Epithelial cell of prostate (primary cell): ENCODE data around the gene PLA2G4C.

Source experiments
- DNase-seq: peaks from one replicate; pipeline ENCODE4 v3.0.0-alpha.2; 2011; ENCODE audit warnings: low read depth, low spot score
- H3K27ac ChIP-seq: fragments of 450-650 bp; 2 replicates; pipeline ENCODE4 v1.5.1; 2017; ENCODE audit warnings: mild to moderate bottlenecking

PLA2G4C gene, protein sequence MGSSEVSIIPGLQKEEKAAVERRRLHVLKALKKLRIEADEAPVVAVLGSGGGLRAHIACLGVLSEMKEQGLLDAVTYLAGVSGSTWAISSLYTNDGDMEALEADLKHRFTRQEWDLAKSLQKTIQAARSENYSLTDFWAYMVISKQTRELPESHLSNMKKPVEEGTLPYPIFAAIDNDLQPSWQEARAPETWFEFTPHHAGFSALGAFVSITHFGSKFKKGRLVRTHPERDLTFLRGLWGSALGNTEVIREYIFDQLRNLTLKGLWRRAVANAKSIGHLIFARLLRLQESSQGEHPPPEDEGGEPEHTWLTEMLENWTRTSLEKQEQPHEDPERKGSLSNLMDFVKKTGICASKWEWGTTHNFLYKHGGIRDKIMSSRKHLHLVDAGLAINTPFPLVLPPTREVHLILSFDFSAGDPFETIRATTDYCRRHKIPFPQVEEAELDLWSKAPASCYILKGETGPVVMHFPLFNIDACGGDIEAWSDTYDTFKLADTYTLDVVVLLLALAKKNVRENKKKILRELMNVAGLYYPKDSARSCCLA

DNA sequence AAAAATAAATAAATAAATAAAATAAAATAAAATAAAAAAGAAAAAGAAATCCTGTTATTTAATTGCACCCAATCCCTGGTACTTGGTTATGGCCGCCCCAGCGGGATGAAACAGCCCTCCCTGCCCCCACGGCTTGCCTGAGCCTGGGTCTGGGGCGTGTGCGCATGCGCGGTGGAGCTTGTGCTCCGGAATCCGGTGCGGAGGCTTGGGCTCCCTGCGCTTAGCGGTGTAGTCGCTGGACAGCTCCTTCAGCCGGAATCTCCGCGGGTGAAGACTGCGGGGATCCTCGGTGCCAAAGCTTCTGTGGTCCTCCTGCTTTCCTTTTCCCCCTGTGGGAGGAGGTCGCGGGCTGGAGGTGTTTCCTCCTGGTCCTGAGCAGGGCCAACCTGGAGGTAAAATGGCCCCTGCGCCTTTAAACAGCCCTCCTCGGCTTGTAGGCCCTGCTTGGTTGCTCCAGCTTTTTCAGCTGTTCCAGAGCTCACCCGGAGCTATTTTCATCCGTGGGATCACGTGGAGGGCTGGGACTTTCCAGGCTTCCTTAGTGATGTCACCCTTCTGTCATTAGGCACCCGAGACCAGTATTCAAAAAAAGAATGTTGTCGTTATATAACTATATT is at the start of gene PLA2G4C:
TSS of gene PLA2G4C (minus strand) at position 468 of the 617 bp plus-strand sequence. CDS start 4,288 bp downstream, outside the sequence.
- H3K27ac ChIP-seq, result peak within 1 kb of the TSS; percentile 82
- peak; percentile 33 for DNase-seq

GRCh38 chr19:48158210-48158790 is 47.7 kb upstream of the PLA2G4C start:
- no peak overlapping the region for H3K27ac ChIP-seq
- no peak for DNase-seq

- no peak overlapping the region for H3K27ac ChIP-seq
- DNase-seq, result no peak
Observed at GRCh38 chr19:48154003-48154402, 43.4 kb upstream of the PLA2G4C start.

GRCh38 chr19:48152551-48152950 is 41.9 kb upstream of the PLA2G4C start:
- H3K27ac ChIP-seq, result no peak overlapping the region
- DNase-seq, result no peak

GRCh38 chr19:48149430-48149829 is 38.8 kb upstream of the PLA2G4C start:
- no peak overlapping the region for H3K27ac ChIP-seq
- DNase-seq, result no peak

DNA sequence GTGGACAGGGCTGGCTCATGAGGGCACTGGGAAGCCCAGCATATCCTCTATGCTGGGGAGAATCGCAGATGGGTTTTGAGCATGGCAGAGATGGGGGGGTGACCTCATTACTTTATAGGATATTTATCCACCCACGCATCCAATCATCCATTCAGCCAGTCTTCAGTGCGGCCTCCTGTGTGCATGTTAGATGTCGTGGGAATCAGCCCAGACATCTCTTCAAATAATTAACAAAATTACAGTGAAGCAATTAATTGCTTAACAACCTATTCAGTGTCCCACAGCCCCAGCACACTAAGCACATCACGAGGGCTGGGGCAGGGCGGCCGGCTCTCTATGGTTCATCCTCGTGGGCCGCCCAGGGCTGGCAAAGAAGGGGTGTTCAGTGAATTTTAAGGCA is 38.0 kb upstream of the PLA2G4C start:
- no peak overlapping the region for H3K27ac ChIP-seq
- no peak for DNase-seq

- no peak for DNase-seq
- H3K27ac ChIP-seq, result no peak overlapping the region
Observed at GRCh38 chr19:48147597-48148175, 37.1 kb upstream of the PLA2G4C start.

- no peak overlapping the region for H3K27ac ChIP-seq
- no peak for DNase-seq
Observed at GRCh38 chr19:48139053-48139452, 28.4 kb upstream of the PLA2G4C start.

DNA sequence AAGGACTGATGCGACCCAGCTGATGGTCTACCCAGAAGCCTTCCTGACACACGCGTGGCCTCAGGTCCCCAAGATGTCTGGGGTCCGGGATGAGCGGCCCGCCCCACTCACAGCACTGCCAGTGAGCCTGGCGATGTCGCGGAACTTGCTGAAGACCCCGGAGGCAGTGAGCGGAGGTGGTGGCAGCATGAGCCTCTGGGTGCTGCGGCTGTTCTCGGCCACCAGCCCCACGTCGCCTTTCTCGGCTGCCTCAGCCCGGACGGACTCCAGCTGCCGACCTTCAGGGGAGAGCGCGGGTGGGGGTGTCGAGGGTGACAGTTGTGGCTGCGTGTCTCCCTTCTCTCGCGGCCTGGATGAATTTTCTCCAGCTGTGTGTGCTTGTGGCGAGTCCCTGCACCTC is 26.8 kb upstream of the PLA2G4C start:
- no peak for DNase-seq
- no peak overlapping the region for H3K27ac ChIP-seq

DNA sequence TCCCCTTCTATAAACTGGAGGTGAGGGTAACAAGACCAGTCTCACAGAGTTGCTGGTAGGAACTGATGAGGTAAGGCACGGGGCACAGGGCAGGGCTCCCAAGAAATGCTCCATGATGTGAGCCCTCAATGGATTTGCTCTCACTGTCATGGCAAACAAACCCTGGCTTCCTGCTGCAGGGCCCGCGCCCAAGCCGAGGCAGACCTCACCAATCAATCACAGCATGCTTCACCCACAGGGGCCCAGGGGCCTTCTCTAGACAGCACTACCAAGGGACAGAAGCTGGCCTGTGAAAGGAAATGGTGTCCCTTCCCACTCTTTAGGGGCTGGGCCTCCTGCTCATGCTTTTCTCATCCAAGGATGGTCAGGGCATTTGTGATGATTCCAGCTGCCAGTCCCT is 25.9 kb upstream of the PLA2G4C start:
- DNase-seq, result no peak
- no peak overlapping the region for H3K27ac ChIP-seq

DNA sequence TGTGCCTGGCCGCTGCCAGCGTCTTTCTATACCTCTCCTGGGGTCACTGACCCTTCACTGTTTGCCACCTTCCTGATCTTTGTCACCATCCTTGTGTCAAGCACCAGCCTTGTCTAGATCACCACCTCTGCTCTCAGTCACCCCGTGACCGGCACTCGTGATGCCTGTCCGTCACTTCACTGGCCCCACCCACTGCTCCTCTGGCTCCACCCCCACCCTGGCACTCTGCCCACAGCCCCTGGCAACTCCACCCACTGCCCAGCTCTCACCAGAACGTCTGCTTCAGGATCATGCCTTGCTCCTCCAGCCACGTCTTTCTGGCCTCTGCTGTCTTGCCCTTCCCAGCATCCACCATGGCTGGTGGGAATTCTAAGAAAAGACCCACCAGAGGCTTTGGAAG is 24.8 kb upstream of the PLA2G4C start:
- no peak for DNase-seq
- H3K27ac ChIP-seq, result no peak overlapping the region

GRCh38 chr19:48133094-48133493 is 22.5 kb upstream of the PLA2G4C start:
- no peak for DNase-seq
- no peak overlapping the region for H3K27ac ChIP-seq

DNA sequence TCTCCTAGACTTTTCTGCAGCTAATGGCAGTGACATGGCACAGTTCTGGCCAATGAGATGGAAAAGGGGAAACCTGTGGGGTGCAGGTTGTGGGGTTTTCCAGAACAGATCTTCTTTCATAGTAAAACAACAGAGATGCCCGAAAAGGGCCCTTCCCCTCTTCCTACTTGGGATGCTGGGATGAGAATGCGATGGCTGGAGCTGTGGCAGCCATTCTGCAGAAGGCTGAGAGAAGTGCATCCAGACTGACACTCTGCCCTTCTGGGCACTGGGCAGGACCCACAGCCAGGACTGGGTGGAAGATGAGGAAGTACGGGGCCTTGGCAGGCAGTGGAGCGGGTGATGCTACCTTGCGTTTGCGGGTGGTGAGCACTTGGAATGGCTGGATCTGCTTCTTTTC is 16.9 kb upstream of the PLA2G4C start:
- no peak overlapping the region for H3K27ac ChIP-seq
- no peak for DNase-seq

GRCh38 chr19:48123907-48124651 is 13.5 kb upstream of the PLA2G4C start:
- H3K27ac ChIP-seq, result peak overlapping the region; percentile 63
- DNase-seq, result peak; percentile 84

DNA sequence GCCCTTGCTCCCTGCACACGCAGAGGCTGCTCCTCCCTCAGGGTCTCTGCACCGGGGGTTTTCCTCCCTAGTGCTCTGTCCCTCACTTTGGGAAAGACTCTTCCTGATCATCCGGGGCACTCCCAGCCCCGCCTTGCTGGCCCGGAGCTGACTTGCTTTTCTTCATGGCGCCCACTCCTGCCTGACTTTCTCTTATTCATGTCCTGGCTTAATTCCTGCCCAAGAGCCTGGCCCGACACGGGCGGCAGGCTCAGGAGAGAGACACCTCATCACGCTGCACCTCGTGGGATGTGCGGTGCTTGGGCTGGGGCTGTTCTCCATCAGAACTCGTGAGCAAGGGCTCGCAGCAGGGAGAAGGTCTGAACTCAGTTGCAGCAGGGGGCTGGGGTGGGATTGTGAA is 11.8 kb upstream of the PLA2G4C start:
- DNase-seq, result no peak
- peak overlapping the region; percentile 42 for H3K27ac ChIP-seq

DNA sequence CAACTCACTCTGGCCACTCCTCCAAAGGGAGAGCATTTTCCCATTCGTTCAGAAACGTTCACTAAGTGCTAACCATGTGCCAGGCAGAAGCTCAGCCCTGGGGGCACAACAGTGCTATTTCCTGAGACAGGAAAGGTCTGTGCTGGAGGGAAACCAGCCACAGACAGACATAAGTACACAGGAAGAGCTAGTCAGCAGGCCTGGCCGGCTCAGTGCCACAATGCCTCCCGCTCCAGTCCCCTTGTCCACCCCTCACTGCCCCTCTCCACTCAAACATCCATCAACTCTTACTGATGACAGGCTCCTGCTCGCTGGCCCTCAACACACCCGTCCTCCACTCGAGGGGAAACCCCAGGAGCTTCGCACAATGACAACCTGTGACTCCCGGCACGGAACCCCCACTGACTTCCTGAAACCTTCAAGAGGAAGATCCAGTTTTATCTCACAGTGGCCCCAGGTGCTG is 11.3 kb upstream of the PLA2G4C start:
- peak overlapping the region; percentile 42 for H3K27ac ChIP-seq
- DNase-seq, result no peak

- no peak overlapping the region for H3K27ac ChIP-seq
- DNase-seq, result no peak
Observed at GRCh38 chr19:48121066-48121465, 10.4 kb upstream of the PLA2G4C start.

- no peak overlapping the region for H3K27ac ChIP-seq
- DNase-seq, result no peak
Observed at GRCh38 chr19:48120505-48120904, 9.9 kb upstream of the PLA2G4C start.

- H3K27ac ChIP-seq, result no peak overlapping the region
- DNase-seq, result no peak
Observed at GRCh38 chr19:48118131-48118517, 7.5 kb upstream of the PLA2G4C start.

GRCh38 chr19:48117515-48118130 is 7.0 kb upstream of the PLA2G4C start:
- no peak for DNase-seq
- no peak overlapping the region for H3K27ac ChIP-seq
